Measurements from ENCODE around the gene CDH22.

The CDH22 gene

DNA sequence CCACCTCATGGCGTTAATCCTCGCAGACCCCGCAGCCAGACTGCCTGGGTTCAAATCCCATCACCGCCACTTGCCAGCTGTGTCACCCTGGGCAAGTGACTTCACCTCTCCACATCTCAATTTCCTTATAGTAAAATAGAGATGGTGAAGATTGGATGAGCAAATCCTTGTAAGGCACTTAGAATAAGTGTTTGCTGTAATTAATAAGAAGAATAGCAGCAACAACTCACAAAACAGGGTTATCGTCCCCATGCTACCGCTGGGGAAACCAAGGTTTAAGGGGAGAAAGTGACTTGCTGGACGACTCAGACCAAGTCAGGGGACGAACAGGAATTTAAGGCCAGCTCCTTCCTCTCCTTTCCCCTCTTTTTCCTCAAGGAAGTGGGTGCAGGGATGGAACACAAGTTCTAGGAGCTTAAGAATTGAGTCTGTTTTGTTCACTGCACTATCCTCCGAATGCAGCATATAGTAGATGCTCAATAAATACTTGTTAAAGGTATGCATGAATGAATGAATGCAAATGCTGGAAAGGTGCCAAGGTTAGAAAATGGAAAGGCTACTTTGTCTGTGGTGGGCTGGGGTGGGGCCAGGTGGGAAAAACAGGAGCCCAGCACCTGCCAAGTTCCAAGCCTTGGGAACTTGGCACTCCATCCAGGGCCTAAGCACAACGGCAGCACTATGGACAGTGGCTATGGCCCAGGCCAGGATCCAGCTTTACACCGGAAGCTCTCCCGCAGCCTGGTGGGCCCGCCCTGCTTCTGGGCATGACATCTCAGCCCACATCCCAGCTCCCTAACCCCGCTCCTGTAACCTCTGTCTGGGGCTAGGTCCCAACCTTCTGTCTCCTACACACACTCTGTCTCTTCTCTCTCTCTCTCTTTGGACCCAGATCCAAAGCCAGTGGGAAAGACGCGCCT, 4.9 kb upstream of the CDH22 start:
- TF ChIP-seq, protein P1, sequence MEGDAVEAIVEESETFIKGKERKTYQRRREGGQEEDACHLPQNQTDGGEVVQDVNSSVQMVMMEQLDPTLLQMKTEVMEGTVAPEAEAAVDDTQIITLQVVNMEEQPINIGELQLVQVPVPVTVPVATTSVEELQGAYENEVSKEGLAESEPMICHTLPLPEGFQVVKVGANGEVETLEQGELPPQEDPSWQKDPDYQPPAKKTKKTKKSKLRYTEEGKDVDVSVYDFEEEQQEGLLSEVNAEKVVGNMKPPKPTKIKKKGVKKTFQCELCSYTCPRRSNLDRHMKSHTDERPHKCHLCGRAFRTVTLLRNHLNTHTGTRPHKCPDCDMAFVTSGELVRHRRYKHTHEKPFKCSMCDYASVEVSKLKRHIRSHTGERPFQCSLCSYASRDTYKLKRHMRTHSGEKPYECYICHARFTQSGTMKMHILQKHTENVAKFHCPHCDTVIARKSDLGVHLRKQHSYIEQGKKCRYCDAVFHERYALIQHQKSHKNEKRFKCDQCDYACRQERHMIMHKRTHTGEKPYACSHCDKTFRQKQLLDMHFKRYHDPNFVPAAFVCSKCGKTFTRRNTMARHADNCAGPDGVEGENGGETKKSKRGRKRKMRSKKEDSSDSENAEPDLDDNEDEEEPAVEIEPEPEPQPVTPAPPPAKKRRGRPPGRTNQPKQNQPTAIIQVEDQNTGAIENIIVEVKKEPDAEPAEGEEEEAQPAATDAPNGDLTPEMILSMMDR (IDR thresholded peaks at IDR 0.05; ENCODE audit: low read depth, low read length), result no peak
- TF ChIP-seq EZH2phosphoT487 (IDR thresholded peaks at IDR 0.05; ENCODE audit: low read depth), result no peak
- Histone ChIP-seq H3K9me3 (ENCODE audit: insufficient read depth, low read length) (no peaks in the 10 kb centered on the region), H3K36me3 (replicated peaks; ENCODE audit: low read depth, low read length) (no peaks in the 10 kb centered on the region), H3K27me3 (ENCODE audit: low read depth, low read length) (peaks cover 74% of the 10 kb centered on the region), H3K4me2 (ENCODE audit: low read length) (no peak overlapping the region), H3K4me3 (ENCODE audit: low read length) (no peak overlapping the region), H3K27ac (ENCODE audit: low read length) (no peak overlapping the region), H3K79me2 (ENCODE audit: low read length) (no peaks in the 10 kb centered on the region), H2AFZ (ENCODE audit: low read depth, low read length) (no peak overlapping the region), H4K20me1 (ENCODE audit: insufficient read depth, low read length) (no peaks in the 10 kb centered on the region), H3K4me1 (ENCODE audit: low read length) (peaks cover 3% of the 10 kb centered on the region; the same call in 1 of the 2 replicates), H3K9ac (ENCODE audit: low read length) (no peak overlapping the region)

DNA sequence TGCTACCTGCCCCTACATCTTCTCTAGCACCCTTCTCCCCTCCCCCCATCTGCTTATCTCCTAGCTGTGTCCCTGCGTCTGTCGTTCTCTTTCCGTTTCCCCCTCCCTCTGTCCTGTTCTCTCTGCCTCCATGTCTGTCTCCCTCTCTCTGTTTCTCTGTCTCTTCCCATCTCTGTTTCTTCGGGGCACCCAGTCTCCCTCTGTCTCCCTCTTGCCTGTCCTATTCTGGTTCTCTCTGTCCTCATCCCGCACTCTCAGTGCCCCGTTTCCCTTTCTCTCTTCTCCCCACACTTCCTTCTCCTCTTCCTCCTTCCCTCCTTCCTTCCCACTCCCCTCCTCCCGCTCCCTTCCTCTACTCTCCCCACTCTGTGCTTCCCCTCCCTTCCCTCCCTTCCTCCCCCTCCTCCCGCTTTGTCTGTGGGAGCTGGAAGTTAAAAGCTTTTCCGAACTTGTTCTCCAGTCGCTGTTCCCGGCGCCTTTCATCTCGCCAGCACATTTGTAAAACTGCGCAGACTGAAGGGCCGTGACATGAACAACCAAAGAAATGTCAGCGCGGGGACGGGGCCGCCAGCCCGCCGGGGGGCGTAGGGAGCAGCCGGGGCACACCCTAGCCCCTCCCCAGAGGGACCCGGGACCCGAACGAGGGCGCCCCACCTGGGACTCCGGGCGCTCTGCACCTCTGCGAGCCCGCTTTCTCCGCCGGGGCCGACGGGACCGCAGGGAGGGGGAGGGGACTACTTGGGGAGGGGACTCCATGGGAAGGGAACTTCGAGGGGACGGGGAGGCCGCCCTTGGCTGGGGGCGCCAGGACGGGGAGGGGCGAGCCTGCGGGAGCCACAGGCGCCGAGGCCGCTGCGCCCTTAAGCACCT, 4.0 kb upstream of the CDH22 start:
- peaks cover 3% of the 10 kb centered on the region; the same call in 1 of the 2 replicates for H3K4me1 ChIP-seq (ENCODE audit: low read length)
- peaks cover 66% of the 10 kb centered on the region for H3K27me3 ChIP-seq (ENCODE audit: low read depth, low read length)
- no peak for TF ChIP-seq EZH2phosphoT487 (IDR thresholded peaks at IDR 0.05; ENCODE audit: low read depth)
- TF ChIP-seq, protein P1 (IDR thresholded peaks at IDR 0.05; ENCODE audit: low read depth, low read length), result no peak
- no peak overlapping the region for H3K9ac ChIP-seq (ENCODE audit: low read length)
- no peaks in the 10 kb centered on the region for H3K36me3 ChIP-seq (replicated peaks; ENCODE audit: low read depth, low read length)
- H3K27ac ChIP-seq (ENCODE audit: low read length), result no peak overlapping the region
- no peak overlapping the region for H2AFZ ChIP-seq (ENCODE audit: low read depth, low read length)
- no peaks in the 10 kb centered on the region for H3K79me2 ChIP-seq (ENCODE audit: low read length)
- H3K4me2 ChIP-seq (ENCODE audit: low read length), result no peak overlapping the region
- no peaks in the 10 kb centered on the region for H3K9me3 ChIP-seq (ENCODE audit: insufficient read depth, low read length)
- H4K20me1 ChIP-seq (ENCODE audit: insufficient read depth, low read length), result no peaks in the 10 kb centered on the region
- H3K4me3 ChIP-seq (ENCODE audit: low read length), result no peak overlapping the region

DNA sequence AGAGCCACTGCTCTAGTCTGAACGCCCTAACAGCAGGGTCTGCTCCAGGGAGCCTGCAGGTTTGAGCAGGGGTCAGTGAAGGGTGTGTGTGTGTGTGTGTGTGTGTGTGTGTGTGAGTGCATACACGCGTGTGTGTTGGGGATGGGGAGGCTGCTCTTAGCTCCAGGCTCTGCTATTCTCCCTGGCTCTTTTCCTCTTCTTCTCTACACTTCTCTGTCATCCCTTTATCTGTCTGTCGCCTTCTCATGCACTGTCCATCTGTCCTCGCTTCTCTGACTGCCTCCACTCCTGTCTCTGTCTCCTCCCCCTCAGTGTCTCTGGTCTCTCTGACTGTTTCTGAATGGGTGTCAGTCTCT, 3.4 kb upstream of the CDH22 start:
- Histone ChIP-seq H3K4me3 (ENCODE audit: low read length) (no peak overlapping the region), H4K20me1 (ENCODE audit: insufficient read depth, low read length) (no peaks in the 10 kb centered on the region), H3K4me2 (ENCODE audit: low read length) (no peak overlapping the region), H3K36me3 (replicated peaks; ENCODE audit: low read depth, low read length) (no peaks in the 10 kb centered on the region), H3K79me2 (ENCODE audit: low read length) (no peaks in the 10 kb centered on the region), H3K4me1 (ENCODE audit: low read length) (peaks cover 3% of the 10 kb centered on the region; the same call in 1 of the 2 replicates), H3K27ac (ENCODE audit: low read length) (no peak overlapping the region), H2AFZ (ENCODE audit: low read depth, low read length) (no peak overlapping the region), H3K27me3 (ENCODE audit: low read depth, low read length) (peaks cover 66% of the 10 kb centered on the region), H3K9me3 (ENCODE audit: insufficient read depth, low read length) (no peaks in the 10 kb centered on the region), H3K9ac (ENCODE audit: low read length) (no peak overlapping the region)
- TF ChIP-seq, protein P1 (IDR thresholded peaks at IDR 0.05; ENCODE audit: low read depth, low read length), result no peak
- TF ChIP-seq EZH2phosphoT487 (IDR thresholded peaks at IDR 0.05; ENCODE audit: low read depth), result no peak
